GM19240 (cell line): ENCODE results near the gene UNC13D.
"Not testable (repeated sequence)": the region's sequence is repeated elsewhere in the genome, so short reads cannot be mapped to it uniquely, and the experiment has no call there.

ENCODE experiments used
- DNase-seq: peaks from one replicate; pipeline ENCODE4 v3.0.0; 2011; ENCODE audit warnings: low spot score; ENCODE audit not compliant: insufficient read length

UNC13D gene

GRCh38 chr17:75806822-75807500 is 37.2 kb downstream of the UNC13D start:
- DNase-seq: no peak

GRCh38 chr17:75803883-75804282 is 40.3 kb downstream of the UNC13D start:
- no peak for DNase-seq

GRCh38 chr17:75799402-75799801 is 44.8 kb downstream of the UNC13D start:
- DNase-seq: no peak

GRCh38 chr17:75795820-75796607 is 48.2 kb downstream of the UNC13D start:
- no peak for DNase-seq

- DNase-seq: no peak
Observed at GRCh38 chr17:75793460-75793859, 50.7 kb downstream of the UNC13D start.

GRCh38 chr17:75791254-75791653 is 53.0 kb downstream of the UNC13D start:
- no peak for DNase-seq

GRCh38 chr17:75785016-75785890 is 59.0 kb downstream of the UNC13D start:
- DNase-seq: no peak

- DNase-seq: peak; percentile 84
Observed at GRCh38 chr17:75784473-75785015, 59.7 kb downstream of the UNC13D start, which contains the start of gene UNK. Gene UNK, plus strand, starts transcription at chr17:75784806. Its CDS starts 75 bp downstream, at chr17:75784881.

- DNase-seq: no peak
Observed at GRCh38 chr17:75783803-75784472, 60.3 kb downstream of the UNC13D start.

- no peak for DNase-seq
Observed at GRCh38 chr17:75783069-75783783, 61.0 kb downstream of the UNC13D start.

- DNase-seq: no peak
Observed at GRCh38 chr17:75779987-75780889, 64.0 kb downstream of the UNC13D start.

- DNase-seq: peak; percentile 86
Observed at GRCh38 chr17:75779250-75779986, 64.8 kb downstream of the UNC13D start.

- DNase-seq: no peak
Observed at GRCh38 chr17:75778861-75779249, 65.3 kb downstream of the UNC13D start.

GRCh38 chr17:75778066-75778860 is 65.9 kb downstream of the UNC13D start:
- DNase-seq: not testable (repeated sequence)

GRCh38 chr17:75777296-75777922 is 66.8 kb downstream of the UNC13D start:
- DNase-seq: no peak
